ENCODE data around the gene ZDBF2. TPM values are rescaled to one million over a fixed set of nuclear protein-coding genes. Genes with fewer than 3 reads are reported as not detected.
"Not testable (repeated sequence)": the region's sequence is repeated elsewhere in the genome, so short reads cannot be mapped to it uniquely, and the experiment has no call there.

ZDBF2 gene
- total RNA-seq, 1 experiment from 2014 or later = 27.7 TPM

DNA sequence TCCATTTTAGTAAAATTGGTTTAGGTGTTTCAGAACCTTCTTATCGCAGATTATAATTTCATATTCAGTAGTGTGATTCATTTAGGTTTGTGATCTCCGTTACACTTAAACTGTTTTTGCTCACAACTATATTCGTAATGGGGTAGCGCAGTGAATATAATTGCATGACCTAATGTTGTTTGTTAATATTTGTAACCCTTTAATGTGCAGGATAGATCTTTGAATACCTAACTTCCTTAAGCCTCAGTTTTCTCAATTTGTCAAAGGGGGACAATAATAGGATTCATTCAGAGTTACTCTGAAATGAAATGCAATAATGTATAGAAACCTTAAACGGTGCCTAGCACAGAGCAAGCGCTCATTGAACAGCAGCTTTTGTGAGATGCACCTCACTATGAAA is 558 bp upstream of the ZDBF2 start:
- H3K9me3 ChIP-seq (replicated peaks) = no peaks in the 10 kb centered on the region
- no peaks in the 10 kb centered on the region for H3K27me3 ChIP-seq
- peak overlapping the region; percentile 94 for H3K4me3 ChIP-seq
- H3K4me1 ChIP-seq = no peaks in the 10 kb centered on the region
- peak overlapping the region; percentile 62; the same call in 1 of the 2 replicates for H3K27ac ChIP-seq
- DNase-seq = no peak
- no peaks in the 10 kb centered on the region for H3K36me3 ChIP-seq

DNA sequence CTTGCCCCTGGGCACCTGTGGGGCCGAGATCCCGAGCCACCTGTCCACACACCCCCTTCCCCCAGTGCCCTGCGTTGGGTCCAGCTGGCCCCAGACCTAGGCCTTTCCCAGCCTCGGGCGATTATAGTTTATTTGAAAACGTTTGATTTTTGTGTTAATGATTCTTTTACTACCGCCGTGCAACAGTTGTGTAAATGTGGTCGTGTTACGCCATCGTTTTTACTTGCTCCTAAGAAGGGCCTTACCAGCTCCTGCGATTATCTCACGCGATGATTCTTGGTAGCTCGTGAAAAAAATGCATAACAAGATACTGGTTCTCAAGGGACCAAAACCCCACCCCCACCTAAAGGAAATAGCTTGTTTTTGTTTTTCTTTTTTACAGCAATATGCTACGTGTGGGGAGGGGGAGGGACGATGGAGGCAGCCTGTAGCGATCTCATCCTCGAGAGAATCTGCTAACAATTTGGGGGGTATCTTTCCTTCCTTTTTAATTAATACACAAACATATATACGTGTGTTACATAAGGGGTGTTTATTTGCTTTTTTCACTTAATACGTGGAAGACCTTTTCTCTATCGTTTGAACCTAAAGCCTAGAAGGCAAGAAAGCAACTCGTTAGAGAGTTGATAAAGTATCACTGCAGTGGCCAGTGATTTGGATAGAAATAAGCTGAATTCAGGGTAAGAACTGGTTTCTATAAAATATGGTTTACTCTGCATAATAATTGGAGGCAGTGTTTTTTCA is 1.0 kb downstream of the ZDBF2 start:
- peak; percentile 16 to 51 for DNase-seq
- Histone ChIP-seq H3K36me3 (peaks cover 4% of the 10 kb centered on the region; the same call in 1 of the 2 replicates), H3K27ac (peak overlapping the region; percentile 62), H3K4me3 (peak overlapping the region; percentile 94), H3K9me3 (replicated peaks) (no peaks in the 10 kb centered on the region), H3K4me1 (no peaks in the 10 kb centered on the region), H3K27me3 (no peaks in the 10 kb centered on the region)

DNA sequence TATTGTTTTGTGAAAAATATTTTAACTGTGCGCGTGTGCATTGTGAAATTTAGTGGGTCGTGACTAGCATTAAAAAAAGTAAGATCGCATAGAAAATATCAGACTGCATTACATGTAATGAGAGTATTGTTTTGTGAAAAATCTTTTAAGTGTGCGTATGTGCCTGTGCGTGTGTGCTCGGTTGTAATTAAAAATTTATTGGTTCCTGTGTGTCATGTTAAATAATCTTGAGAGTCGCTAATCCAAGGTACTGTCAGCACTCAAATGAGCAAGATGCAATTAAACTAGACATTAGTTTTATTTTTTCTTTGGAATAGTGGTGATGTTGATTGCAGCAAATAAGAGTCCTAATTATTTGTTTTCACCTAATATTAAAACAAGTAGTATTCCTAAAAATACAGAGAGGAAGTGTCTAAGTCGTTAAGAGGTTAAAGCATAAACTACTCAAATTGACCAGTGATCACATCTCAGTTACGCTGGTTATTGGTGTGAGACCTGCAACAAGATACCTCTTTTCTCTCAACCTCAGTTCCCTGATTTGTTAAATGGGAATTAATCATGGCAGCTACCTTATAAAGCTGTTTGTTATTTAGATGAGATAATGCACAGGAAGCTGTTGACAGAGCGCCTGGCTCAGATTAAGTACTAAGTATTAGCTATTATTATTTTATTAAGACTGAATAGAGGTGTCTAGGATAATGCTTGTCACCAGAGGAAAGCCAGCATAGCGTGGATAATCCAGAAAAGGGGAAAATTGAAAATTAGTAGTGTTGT is 1.9 kb downstream of the ZDBF2 start:
- peak in 1 of 2 experiments; percentile 4 for DNase-seq
- Histone ChIP-seq H3K4me1 (no peaks in the 10 kb centered on the region), H3K4me3 (peak overlapping the region; percentile 94), H3K9me3 (replicated peaks) (no peaks in the 10 kb centered on the region), H3K27me3 (no peaks in the 10 kb centered on the region), H3K36me3 (peaks cover 7% of the 10 kb centered on the region), H3K27ac (no peak overlapping the region)

DNA sequence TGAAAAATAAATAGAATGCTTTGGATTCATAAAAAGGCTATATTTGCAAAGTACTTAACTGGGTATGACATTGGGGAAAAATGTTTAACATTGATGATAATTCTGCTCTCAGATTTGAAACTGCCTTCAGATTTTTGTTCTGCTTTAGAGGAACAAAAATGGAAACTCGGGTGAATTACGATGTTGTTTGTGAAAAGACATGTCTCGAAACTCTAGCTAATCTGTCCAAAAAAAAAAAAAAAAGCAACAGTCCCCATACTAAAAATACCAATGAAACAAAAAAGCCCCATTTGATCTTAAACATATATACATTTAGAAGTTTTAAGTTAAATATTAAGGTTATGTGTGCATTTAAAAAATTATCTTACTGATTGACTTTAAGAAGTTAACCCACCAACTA is 3.0 kb downstream of the ZDBF2 start:
- Histone ChIP-seq H3K4me3 (no peak overlapping the region), H3K36me3 (peaks cover 16% of the 10 kb centered on the region), H3K27me3 (no peaks in the 10 kb centered on the region), H3K4me1 (no peaks in the 10 kb centered on the region), H3K27ac (no peak overlapping the region), H3K9me3 (replicated peaks) (no peaks in the 10 kb centered on the region)
- no peak for DNase-seq

DNA sequence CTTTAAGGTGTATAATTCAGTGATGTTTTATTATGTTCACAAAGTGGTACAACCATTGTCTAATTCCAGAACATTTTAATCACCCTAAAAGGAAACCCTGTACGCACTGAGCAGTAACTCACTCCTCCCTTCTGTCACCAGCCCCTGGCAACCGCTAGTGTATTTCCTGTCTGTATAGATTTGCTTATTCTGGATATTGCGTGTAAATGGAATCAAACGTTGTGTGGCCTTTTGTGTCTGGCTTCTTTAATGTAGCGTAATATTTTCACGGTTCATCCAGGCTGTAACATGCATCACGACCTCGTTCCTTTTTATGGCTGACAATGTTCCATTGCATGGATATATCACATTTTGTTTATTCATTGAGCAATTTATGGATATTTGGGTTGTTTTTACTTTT is 8.3 kb downstream of the ZDBF2 start:
- Histone ChIP-seq H3K9me3 (replicated peaks) (peaks cover 5% of the 10 kb centered on the region), H3K27ac (no peak overlapping the region), H3K27me3 (no peaks in the 10 kb centered on the region), H3K36me3 (peaks cover 34% of the 10 kb centered on the region), H3K4me1 (no peaks in the 10 kb centered on the region), H3K4me3 (no peak overlapping the region)
- no peak for DNase-seq

DNA sequence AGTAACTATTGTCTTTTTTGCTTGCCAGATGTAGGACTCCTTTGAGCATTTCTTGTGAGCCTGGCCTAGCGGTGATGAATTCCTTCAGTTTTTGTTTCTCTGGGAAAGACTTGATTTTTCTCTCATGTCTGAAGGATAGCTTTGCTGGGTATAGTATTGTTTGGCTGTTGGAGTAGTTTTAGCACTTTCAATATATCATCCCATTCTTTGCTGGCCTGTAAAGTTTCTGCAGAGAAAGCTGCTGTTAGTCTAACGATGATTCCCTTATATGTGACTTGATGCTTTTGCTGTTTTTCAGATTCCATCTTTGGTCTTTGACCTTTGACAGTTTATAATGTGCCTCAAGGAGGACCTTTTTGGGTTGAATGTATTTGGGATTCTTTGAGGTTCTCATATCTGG is 12.7 kb downstream of the ZDBF2 start:
- Histone ChIP-seq H3K27me3 (no peaks in the 10 kb centered on the region), H3K27ac (no peak overlapping the region), H3K4me3 (no peak overlapping the region), H3K36me3 (peaks cover 33% of the 10 kb centered on the region), H3K9me3 (replicated peaks) (peaks cover 5% of the 10 kb centered on the region), H3K4me1 (no peaks in the 10 kb centered on the region)
- DNase-seq = no peak

DNA sequence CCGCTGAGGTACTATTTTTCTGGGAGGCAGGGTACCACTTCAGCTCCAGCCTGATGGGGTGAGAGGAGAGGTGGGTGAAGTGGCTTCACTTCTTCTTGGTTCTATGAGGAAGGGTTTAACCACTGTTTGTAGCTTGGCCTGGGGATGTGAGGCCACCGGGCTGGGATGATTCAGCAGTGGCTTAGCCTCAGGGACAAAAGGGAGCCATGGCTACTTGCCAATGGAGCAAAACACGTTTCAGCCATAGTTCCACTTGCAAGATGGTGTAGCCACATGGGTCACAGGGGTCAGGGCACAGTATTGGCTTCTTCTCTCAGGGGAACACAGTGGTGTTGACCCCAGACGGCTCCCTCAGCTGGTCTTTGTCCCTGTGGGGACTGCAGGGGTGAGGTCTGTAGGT is 14.9 kb downstream of the ZDBF2 start:
- no peak for DNase-seq
- Histone ChIP-seq H3K4me3 (no peak overlapping the region), H3K36me3 (peaks cover 23% of the 10 kb centered on the region), H3K4me1 (no peaks in the 10 kb centered on the region), H3K9me3 (replicated peaks) (peaks cover 5% of the 10 kb centered on the region), H3K27me3 (no peaks in the 10 kb centered on the region), H3K27ac (no peak overlapping the region)

DNA sequence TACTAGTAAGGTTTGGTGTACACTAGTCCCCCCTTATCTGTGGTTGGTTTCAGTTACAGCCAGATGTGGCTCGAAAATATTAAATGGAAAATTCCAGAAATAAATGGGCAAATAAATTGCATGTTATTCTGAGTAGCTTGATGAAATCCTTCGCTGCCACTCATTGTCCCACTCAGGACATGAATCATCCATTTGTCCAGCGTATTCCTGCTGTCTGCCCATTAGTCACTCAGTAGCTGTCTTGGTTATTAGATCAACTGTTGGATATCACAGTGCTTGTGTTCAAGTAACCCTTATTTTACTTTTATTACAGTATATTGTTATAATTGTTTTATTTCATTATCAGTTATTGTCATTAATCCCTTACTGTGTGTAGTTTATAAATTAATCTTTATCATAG is 21.7 kb downstream of the ZDBF2 start:
- Histone ChIP-seq H3K36me3 (peaks cover 10% of the 10 kb centered on the region; the same call in 1 of the 2 replicates), H3K27me3 (no peaks in the 10 kb centered on the region), H3K27ac (no peak overlapping the region), H3K9me3 (replicated peaks) (no peaks in the 10 kb centered on the region), H3K4me1 (no peaks in the 10 kb centered on the region), H3K4me3 (no peak overlapping the region)
- DNase-seq = no peak

DNA sequence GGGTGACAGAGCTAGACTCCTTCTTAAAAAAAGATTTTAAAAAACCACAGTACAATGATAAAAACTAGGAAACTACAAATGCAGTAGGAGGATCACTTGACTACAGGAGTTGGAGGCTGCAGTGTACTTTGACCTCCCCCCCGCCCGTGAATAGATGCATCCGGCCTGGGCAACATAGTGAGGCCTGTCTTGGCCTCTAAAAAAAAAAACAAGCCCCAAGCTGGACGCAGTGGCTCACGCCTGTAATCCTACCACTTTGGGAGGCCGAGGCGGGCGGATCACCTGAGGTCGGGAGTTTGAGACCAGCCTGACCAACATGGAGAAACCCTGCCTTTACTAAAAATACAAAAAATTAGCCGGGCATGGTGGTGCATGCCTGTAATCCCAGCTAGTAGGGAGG is 25.1 kb downstream of the ZDBF2 start:
- not testable (repeated sequence) for DNase-seq; H3K27ac ChIP-seq; H3K36me3 ChIP-seq; H3K4me1 ChIP-seq; H3K9me3 ChIP-seq (replicated peaks); H3K27me3 ChIP-seq; H3K4me3 ChIP-seq

DNA sequence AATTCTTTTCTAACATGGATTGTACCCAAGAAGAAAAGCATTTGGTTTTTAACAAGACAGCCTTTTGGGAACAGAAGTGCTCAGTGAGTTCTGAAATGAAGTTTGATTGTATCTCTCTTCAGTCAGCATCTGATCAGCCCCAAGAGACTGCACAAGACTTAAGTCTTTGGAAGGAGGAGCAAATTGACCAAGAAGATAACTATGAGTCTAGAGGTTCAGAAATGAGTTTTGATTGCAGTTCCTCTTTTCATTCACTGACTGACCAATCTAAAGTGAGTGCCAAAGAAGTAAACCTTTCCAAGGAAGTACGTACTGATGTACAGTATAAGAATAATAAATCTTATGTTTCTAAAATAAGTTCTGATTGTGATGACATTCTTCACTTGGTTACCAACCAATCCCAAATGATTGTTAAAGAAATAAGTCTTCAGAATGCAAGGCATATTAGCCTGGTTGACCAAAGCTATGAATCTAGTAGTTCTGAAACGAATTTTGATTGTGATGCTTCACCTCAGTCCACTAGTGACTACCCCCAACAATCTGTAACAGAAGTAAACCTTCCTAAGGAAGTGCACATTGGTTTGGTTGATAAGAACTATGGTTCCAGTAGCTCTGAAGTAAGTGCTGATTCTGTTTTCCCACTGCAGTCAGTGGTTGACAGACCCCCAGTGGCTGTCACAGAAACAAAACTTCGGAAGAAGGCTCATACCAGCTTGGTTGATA is 31.2 kb downstream of the ZDBF2 start:
- no peaks in the 10 kb centered on the region for H3K4me1 ChIP-seq
- H3K4me3 ChIP-seq = no peak overlapping the region
- DNase-seq = no peak
- H3K9me3 ChIP-seq (replicated peaks) = no peaks in the 10 kb centered on the region
- H3K27ac ChIP-seq = no peak overlapping the region
- H3K27me3 ChIP-seq = no peaks in the 10 kb centered on the region
- H3K36me3 ChIP-seq = peaks cover 21% of the 10 kb centered on the region

DNA sequence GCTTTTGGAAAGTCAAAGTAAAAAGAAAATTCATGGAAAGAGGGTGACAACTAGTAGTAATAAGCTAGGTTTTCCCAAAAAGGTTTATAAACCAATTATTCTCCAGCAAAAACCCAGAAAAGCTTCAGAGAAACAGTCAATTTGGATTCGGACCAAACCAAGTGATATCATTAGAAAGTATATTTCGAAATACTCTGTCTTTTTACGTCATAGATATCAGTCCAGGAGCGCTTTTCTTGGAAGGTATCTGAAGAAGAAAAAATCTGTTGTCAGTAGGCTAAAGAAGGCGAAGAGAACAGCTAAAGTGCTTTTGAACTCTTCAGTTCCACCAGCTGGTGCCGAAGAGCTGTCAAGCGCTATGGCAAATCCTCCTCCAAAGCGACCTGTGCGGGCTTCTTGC is 36.6 kb downstream of the ZDBF2 start:
- DNase-seq = no peak
- H3K4me1 ChIP-seq = no peaks in the 10 kb centered on the region
- H3K9me3 ChIP-seq (replicated peaks) = no peaks in the 10 kb centered on the region
- H3K27ac ChIP-seq = no peak overlapping the region
- H3K4me3 ChIP-seq = no peak overlapping the region
- no peaks in the 10 kb centered on the region for H3K27me3 ChIP-seq
- peaks cover 11% of the 10 kb centered on the region for H3K36me3 ChIP-seq

DNA sequence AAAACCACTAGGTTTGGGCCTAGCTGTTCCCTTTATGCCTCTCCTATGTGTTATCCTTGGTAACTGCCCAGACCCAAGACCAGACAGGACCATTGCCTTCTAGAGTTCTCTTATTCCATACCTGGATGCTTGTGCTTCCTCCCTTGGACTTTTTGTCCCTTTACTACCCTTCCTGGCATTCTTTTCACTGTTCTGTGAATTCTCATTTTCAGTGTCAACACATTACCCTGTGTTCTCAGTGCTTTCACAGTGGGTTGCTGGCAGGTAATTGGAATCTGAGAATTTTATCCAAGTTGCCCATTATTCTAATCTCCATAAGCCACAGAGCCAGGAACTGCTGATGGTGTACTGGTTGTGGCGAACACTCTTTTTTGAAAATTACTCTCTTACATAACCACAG is 41.7 kb downstream of the ZDBF2 start:
- Histone ChIP-seq H3K4me1 (no peaks in the 10 kb centered on the region), H3K27me3 (no peaks in the 10 kb centered on the region), H3K4me3 (no peak overlapping the region), H3K36me3 (no peaks in the 10 kb centered on the region), H3K27ac (no peak overlapping the region), H3K9me3 (replicated peaks) (peaks cover 9% of the 10 kb centered on the region)
- DNase-seq = no peak

DNA sequence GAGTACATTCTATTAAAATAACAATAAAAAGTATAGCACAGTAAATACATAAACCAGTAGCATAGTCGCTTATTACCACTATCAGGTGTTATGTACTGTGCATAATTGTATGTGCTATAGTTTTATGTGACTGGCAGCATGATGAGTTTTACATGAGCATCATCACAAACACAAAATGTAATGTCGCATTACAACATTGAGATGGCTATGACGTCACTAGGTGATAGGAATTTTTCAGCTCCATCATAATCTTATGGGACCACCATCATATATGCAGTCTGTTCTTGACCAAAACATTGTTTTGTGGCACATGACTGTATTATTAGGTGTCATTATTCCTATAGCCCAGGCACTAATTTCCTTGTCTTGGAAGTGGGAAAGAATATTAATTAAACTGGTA is 48.6 kb downstream of the ZDBF2 start:
- no peak for DNase-seq
- Histone ChIP-seq H3K9me3 (replicated peaks) (peaks cover 9% of the 10 kb centered on the region), H3K27ac (no peak overlapping the region), H3K27me3 (no peaks in the 10 kb centered on the region), H3K36me3 (no peaks in the 10 kb centered on the region), H3K4me1 (no peaks in the 10 kb centered on the region), H3K4me3 (no peak overlapping the region)

DNA sequence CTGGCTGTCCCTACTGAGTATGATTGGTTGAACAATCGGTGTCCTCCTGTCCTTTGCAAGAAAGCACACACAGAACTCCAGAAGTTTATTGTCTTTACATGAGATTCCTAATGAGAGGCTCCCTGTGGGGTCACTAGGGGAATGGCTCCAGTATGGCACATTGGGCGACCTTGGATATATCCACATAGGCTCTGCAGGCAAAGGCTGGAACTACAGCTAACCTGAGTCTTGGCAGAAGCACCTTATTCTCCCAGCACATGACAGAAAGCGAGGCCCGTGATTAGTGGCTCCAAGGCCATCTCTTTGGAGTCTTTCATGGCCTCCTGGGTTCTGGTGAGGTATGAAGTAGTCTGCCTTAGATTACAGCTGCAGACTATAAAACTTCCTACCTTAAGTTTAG is 49.0 kb downstream of the ZDBF2 start:
- no peaks in the 10 kb centered on the region for H3K36me3 ChIP-seq
- H3K9me3 ChIP-seq (replicated peaks) = peaks cover 9% of the 10 kb centered on the region
- H3K27ac ChIP-seq = no peak overlapping the region
- H3K27me3 ChIP-seq = no peaks in the 10 kb centered on the region
- H3K4me3 ChIP-seq = no peak overlapping the region
- no peaks in the 10 kb centered on the region for H3K4me1 ChIP-seq
- peak in 1 of 2 experiments; percentile 6 for DNase-seq

DNA sequence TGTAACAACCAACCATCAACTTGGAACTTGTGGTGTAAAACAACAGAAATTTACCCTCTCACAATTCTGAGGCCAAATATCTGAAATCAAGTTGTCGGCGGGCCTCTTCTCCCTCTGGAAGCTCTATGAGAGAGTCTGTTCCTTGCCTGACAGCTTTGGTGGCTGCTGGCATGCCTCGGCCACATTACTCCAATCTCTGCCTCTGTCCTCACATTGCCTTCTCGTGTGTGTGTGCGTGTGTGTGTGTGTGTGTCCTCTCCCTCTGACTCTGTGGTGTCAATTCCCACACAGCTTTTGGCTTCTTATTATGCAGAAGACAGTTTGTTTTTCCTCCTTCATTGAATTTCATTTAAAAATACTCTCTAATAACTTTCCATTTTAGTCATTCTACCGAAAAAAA is 50.4 kb downstream of the ZDBF2 start:
- H3K4me3 ChIP-seq = no peak overlapping the region

More for the DNA sequence above, 50.4 kb downstream of the ZDBF2 start:
- no peaks in the 10 kb centered on the region for H3K27me3 ChIP-seq
- no peak for DNase-seq
- H3K9me3 ChIP-seq (replicated peaks) = no peaks in the 10 kb centered on the region
- H3K4me1 ChIP-seq = no peaks in the 10 kb centered on the region; the same call in 1 of the 2 replicates
- H3K36me3 ChIP-seq = no peaks in the 10 kb centered on the region
- no peak overlapping the region for H3K27ac ChIP-seq

Measured in SJCRH30 (cell line).